Measurements from ENCODE around the gene FTHL17.

DNA sequence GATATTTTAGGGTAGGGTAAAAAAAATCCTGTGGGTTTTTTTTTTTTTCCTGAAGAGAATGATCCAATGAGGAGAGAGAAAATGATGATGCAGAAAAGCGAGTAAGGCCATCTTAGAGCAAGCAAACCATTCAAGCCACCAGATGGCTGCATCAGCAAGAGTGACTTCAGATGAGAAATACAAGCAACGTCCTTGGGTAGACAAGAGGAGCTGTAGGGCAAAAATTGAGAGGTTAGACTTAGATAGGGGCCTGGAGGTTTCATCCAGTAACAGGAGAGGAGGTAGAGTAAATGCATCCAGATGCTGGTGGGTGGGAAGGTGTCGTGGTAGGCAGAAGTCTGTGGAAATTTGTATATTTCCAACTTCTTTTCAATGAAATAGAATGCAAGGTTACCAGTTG, 14.6 kb downstream of the FTHL17 start:
- TF ChIP-seq POLR2A (IDR thresholded peaks at IDR 0.05), result no peak
- TF ChIP-seq, protein P1, sequence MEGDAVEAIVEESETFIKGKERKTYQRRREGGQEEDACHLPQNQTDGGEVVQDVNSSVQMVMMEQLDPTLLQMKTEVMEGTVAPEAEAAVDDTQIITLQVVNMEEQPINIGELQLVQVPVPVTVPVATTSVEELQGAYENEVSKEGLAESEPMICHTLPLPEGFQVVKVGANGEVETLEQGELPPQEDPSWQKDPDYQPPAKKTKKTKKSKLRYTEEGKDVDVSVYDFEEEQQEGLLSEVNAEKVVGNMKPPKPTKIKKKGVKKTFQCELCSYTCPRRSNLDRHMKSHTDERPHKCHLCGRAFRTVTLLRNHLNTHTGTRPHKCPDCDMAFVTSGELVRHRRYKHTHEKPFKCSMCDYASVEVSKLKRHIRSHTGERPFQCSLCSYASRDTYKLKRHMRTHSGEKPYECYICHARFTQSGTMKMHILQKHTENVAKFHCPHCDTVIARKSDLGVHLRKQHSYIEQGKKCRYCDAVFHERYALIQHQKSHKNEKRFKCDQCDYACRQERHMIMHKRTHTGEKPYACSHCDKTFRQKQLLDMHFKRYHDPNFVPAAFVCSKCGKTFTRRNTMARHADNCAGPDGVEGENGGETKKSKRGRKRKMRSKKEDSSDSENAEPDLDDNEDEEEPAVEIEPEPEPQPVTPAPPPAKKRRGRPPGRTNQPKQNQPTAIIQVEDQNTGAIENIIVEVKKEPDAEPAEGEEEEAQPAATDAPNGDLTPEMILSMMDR (IDR thresholded peaks at IDR 0.05), result no peak
